HepG2 (cell line): ENCODE data around the gene BRAF. TPM values are rescaled to one million over a fixed set of nuclear protein-coding genes. Genes with fewer than 3 reads are reported as not detected.

ENCODE experiments used
- ATAC-seq: fragments of 200-7000 bp; cut with Tn5 transposase; 3 replicates; pipeline ENCODE4 v1.9.1; 2020; ENCODE audit warnings: mild to moderate bottlenecking, moderate library complexity
- BruUV-seq: library from RNA; stranded (reverse); fragments of 400-500 nt; replicated peaks from 2 replicates; lab custom pipeline; 2021; lab: Mats Ljungman, UMichigan
- CTCF ChIA-PET: fragments of 300-600 bp; formaldehyde crosslinking; extraction: SDS; loops from one replicate; lab custom pipeline; 2021; ENCODE audit warnings: low total read pairs, inconsistent platforms, low intra/inter-chr PET ratio; lab: Yijun Ruan, JAX
- POLR2A ChIA-PET: fragments of 350-600 bp; sonication (Branson Sonifier 250); formaldehyde crosslinking; loops from one replicate; lab custom pipeline; 2020; ENCODE audit warnings: antibody characterized with exemption, inconsistent platforms; lab: Yijun Ruan, JAX
- DNase-seq: peaks from one replicate; pipeline ENCODE4 v3.0.0-alpha.2; 2015; ENCODE audit warnings: low spot score
- FAIRE-seq: peaks from 3 replicates; lab custom pipeline; 2011; peaks lifted over from hg19 to GRCh38; lab: Jason Lieb, UNC
- H2AFZ ChIP-seq: one replicate; pipeline ENCODE4 v1.6.1; 2011; ENCODE audit warnings: low read length, inconsistent platforms
- H3K27ac ChIP-seq: fragments of 300-600 bp; 3 replicates; pipeline ENCODE4 v1.8.0; 2011; ENCODE audit warnings: mixed run types, mild to moderate bottlenecking, mixed read lengths, low read length, inconsistent platforms; ENCODE audit not compliant: insufficient read depth; ENCODE audit errors: extremely low read length
- H3K27me3 ChIP-seq, 2 experiments: fragments of 200-600 bp in 1 of 2; 2 replicates in 1 of 2; 3 replicates in 1 of 2; pipeline versions ENCODE4 v1.6.0 to v1.8.0; 2011; ENCODE audit warnings: low read length in 2 of 2, mild to moderate bottlenecking in 2 of 2, moderate library complexity in 2 of 2, inconsistent platforms in 1 of 2; ENCODE audit not compliant: insufficient read depth in 2 of 2, control insufficient read depth in 1 of 2
- H3K36me3 ChIP-seq, 2 experiments: fragments of 200-600 bp in 1 of 2; replicated peaks in 1 of 2; 2 replicates in 1 of 2; 3 replicates in 1 of 2; pipeline versions ENCODE4 v1.5.1 to v1.8.0; 2011; ENCODE audit warnings: low read length in 2 of 2, inconsistent platforms in 1 of 2; ENCODE audit not compliant: insufficient read depth in 2 of 2, control insufficient read depth in 1 of 2
- H3K4me1 ChIP-seq: 2 replicates; pipeline ENCODE4 v1.5.1; 2012; ENCODE audit warnings: low read length, inconsistent platforms; ENCODE audit not compliant: insufficient read depth
- H3K4me2 ChIP-seq: 2 replicates; pipeline ENCODE4 v1.6.0; 2011; ENCODE audit warnings: low read depth, low read length, inconsistent platforms
- H3K4me3 ChIP-seq, 3 experiments: fragments of 200-600 bp in 1 of 3; sonication (generic), shearing (Covaris generic) in 1 of 3; replicated peaks in 1 of 3; 2 replicates each; pipeline ENCODE4 v1.5.1; 2011 to 2016; ENCODE audit warnings: low read length in 3 of 3, inconsistent platforms in 2 of 3, low read depth in 2 of 3, mild to moderate bottlenecking in 2 of 3, control low read depth in 1 of 3, mixed read lengths in 1 of 3; ENCODE audit not compliant: insufficient read depth in 1 of 3
- H3K79me2 ChIP-seq: one replicate; pipeline ENCODE4 v1.6.1; 2011; ENCODE audit warnings: low read length, inconsistent platforms; ENCODE audit not compliant: insufficient read depth
- H3K9ac ChIP-seq: 2 replicates; pipeline ENCODE4 v1.6.0; 2011; ENCODE audit warnings: mild to moderate bottlenecking, low read depth, low read length, inconsistent platforms; ENCODE audit not compliant: insufficient read depth
- H3K9me3 ChIP-seq: 2 replicates; pipeline ENCODE4 v1.5.1; 2012; ENCODE audit warnings: mild to moderate bottlenecking, low read length
- H4K20me1 ChIP-seq: 2 replicates; pipeline ENCODE4 v1.6.0; 2011; ENCODE audit warnings: inconsistent platforms, mild to moderate bottlenecking, low read length, moderate library complexity; ENCODE audit not compliant: insufficient read depth
- ATM ChIP-seq: fragments of 450-650 bp; IDR thresholded peaks from 2 replicates; pipeline ENCODE4 v1.7.1; 2017; ENCODE audit warnings: mild to moderate bottlenecking, borderline replicate concordance
- CBX2 ChIP-seq, 2 experiments: fragments of 200-600 bp in 1 of 2; sonication (generic); formaldehyde crosslinking in 1 of 2; IDR thresholded peaks; 2 replicates each; pipeline versions ENCODE4 v1.7.0 to v1.8.1; 2018 to 2022; ENCODE audit warnings: low read depth in 2 of 2, low read length in 1 of 2, mild to moderate bottlenecking in 1 of 2, missing genetic modification reagents in 1 of 2
- GABPB1 ChIP-seq: IDR thresholded peaks from 2 replicates; pipeline ENCODE4 v1.6.1; 2016; ENCODE audit warnings: mild to moderate bottlenecking, missing genetic modification reagents, moderate library complexity, missing compliant biosample characterization
- PAF1 ChIP-seq: IDR thresholded peaks from 2 replicates; pipeline ENCODE4 v1.6.1; 2016; ENCODE audit warnings: missing genetic modification reagents, missing compliant biosample characterization
- SETDB1 ChIP-seq: sonication (generic); formaldehyde crosslinking; IDR thresholded peaks from 2 replicates; pipeline ENCODE4 v1.5.1; 2020; ENCODE audit warnings: missing genetic modification reagents, mild to moderate bottlenecking, borderline replicate concordance
- SRF ChIP-seq: IDR thresholded peaks from 2 replicates; pipeline ENCODE4 v1.6.1; 2011; ENCODE audit warnings: mild to moderate bottlenecking, low read depth, low read length, moderate library complexity
- ZNF251 ChIP-seq: sonication (generic); formaldehyde crosslinking; IDR thresholded peaks from 2 replicates; pipeline ENCODE4 v1.9.0; 2021; ENCODE audit warnings: mild to moderate bottlenecking, missing genetic modification reagents
- WGBS: methylation state at CpG from one replicate; pipeline ENCODE4 v1.1.6; 2017; ENCODE audit warnings: low lambda C conversion rate; 5-methylcytosine and 5-hydroxymethylcytosine counted together
- in situ Hi-C: cut with HindIII; loops from 2 replicates; pipeline ENCODE4 v1.10.0; 2017; ENCODE audit warnings: low pct_unique_long_range_greater_than_20kb; ENCODE audit not compliant: extremely low pct_ligation_motif_present
- intact Hi-C: fragments of 100-400 bp; cut with micrococcal nuclease; formaldehyde crosslinking; loops from one replicate; pipeline ENCODE4 v1.10.0; 2022; ENCODE audit not compliant: unreplicated experiment
- polyA plus RNA-seq, 8 experiments: library from polyadenylated mRNA; depleted of rRNA in 3 of 8; stranded (reverse) in 7 of 8; unstranded in 1 of 8; fragments of >200 nt; fragmentation: Illumina TruSeq in 4 of 8; extraction: Trizol in 4 of 8; gene quantifications; 2 replicates each; pipeline versions ENCODE4 v1.2.1 to v1.2.3, GENCODE V29; 2011 to 2016; ENCODE audit warnings: low read depth in 4 of 8, missing spikeins in 1 of 8, mixed read lengths in 1 of 8; ENCODE audit not compliant: insufficient read depth in 1 of 8
- total RNA-seq, 5 experiments: library from RNA; depleted of rRNA; stranded (reverse); fragments of >200 nt; fragmentation: Illumina TruSeq; extraction: Trizol; gene quantifications; 2 replicates each; pipeline ENCODE4 v1.2.3, GENCODE V29; 2016; ENCODE audit warnings: low read depth in 1 of 5
- TF ChIP-seq, protein P1 (sequence below), 2 experiments: fragments of 450-650 bp in 1 of 2; sonication (generic) in 1 of 2; formaldehyde crosslinking in 1 of 2; IDR thresholded peaks; 2 replicates each; pipeline versions ENCODE4 v1.6.1 to v1.8.0; 2016 to 2022; ENCODE audit warnings: antibody characterized with exemption in 1 of 2, mild to moderate bottlenecking in 1 of 2, missing genetic modification reagents in 1 of 2
- TF ChIP-seq, protein P2 (sequence below): sonication (generic); formaldehyde crosslinking; IDR thresholded peaks from 2 replicates; pipeline ENCODE4 v1.4.0; 2020; ENCODE audit warnings: missing genetic modification reagents
- TF ChIP-seq, protein P3 (sequence below): sonication (generic); formaldehyde crosslinking; IDR thresholded peaks from 2 replicates; pipeline ENCODE4 v1.4.0; 2020; ENCODE audit warnings: missing genetic modification reagents, borderline replicate concordance

Gene BRAF
- total and polyA plus RNA-seq, 2 of the 13 experiments (the other 11 are each of a cell fraction or from before 2014, with no cell fraction given) = 12.5 to 13.4 TPM

DNA sequence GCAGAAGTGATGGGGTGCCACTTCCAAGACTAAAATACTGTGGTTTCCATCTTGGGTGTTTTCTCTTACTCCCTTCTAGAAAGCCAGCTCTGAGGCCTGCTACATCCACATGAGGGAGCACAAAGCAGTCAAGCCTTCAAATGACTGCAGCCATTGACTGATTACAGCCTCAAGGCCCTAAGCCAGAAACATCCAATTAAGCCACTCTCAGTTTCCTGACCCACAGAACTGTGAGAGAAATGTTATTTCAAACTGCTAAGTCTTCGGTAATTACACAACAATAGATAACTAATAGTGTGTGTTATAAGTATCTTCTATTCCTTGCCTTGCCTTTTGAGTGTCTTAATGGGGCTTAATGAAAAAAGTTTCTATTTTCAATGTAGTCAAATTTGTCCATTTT lies 24.8 kb downstream of the BRAF start:
- FAIRE-seq (no peak), ATAC-seq (peak; percentile 56; the same call in 2 of the 3 replicates), DNase-seq (peak; percentile 5)
- no peak overlapping the region for H3K4me3 ChIP-seq
- H4K20me1 ChIP-seq = peaks cover 3% of the 10 kb centered on the region; the same call in 1 of the 2 replicates
- no peak overlapping the region for H3K4me2 ChIP-seq
- POLR2A ChIA-PET = no interaction called here
- H3K9me3 ChIP-seq = no peaks in the 10 kb centered on the region
- peaks cover 58% of the 10 kb centered on the region for H3K79me2 ChIP-seq
- 89% methylated on average over 1 of the region's 1 CpG for WGBS
- no TSS peak for BruUV-seq
- H2AFZ ChIP-seq = no peak overlapping the region
- intact Hi-C loops (no loop called here), in situ Hi-C loops (no loop called here)
- no peak overlapping the region for H3K9ac ChIP-seq
- peaks cover 22% of the 10 kb centered on the region for H3K4me1 ChIP-seq
- H3K27ac ChIP-seq = no peak overlapping the region
- no peaks in the 10 kb centered on the region for H3K27me3 ChIP-seq
- H3K36me3 ChIP-seq = no peaks in the 10 kb centered on the region; a peak in 1 of 5 replicates
- CTCF ChIA-PET = no interaction called here
- TF ChIP-seq ZNF251 (CRISPR knock-in tag) = no peak
- TF ChIP-seq GABPB1 = no peak
- TF ChIP-seq ATM = no peak
- TF ChIP-seq, protein P1, sequence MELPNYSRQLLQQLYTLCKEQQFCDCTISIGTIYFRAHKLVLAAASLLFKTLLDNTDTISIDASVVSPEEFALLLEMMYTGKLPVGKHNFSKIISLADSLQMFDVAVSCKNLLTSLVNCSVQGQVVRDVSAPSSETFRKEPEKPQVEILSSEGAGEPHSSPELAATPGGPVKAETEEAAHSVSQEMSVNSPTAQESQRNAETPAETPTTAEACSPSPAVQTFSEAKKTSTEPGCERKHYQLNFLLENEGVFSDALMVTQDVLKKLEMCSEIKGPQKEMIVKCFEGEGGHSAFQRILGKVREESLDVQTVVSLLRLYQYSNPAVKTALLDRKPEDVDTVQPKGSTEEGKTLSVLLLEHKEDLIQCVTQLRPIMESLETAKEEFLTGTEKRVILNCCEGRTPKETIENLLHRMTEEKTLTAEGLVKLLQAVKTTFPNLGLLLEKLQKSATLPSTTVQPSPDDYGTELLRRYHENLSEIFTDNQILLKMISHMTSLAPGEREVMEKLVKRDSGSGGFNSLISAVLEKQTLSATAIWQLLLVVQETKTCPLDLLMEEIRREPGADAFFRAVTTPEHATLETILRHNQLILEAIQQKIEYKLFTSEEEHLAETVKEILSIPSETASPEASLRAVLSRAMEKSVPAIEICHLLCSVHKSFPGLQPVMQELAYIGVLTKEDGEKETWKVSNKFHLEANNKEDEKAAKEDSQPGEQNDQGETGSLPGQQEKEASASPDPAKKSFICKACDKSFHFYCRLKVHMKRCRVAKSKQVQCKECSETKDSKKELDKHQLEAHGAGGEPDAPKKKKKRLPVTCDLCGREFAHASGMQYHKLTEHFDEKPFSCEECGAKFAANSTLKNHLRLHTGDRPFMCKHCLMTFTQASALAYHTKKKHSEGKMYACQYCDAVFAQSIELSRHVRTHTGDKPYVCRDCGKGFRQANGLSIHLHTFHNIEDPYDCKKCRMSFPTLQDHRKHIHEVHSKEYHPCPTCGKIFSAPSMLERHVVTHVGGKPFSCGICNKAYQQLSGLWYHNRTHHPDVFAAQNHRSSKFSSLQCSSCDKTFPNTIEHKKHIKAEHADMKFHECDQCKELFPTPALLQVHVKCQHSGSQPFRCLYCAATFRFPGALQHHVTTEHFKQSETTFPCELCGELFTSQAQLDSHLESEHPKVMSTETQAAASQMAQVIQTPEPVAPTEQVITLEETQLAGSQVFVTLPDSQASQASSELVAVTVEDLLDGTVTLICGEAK (IDR thresholded peaks at IDR 0.05) = no peak
- TF ChIP-seq, protein P1 (CRISPR knock-in tag; IDR thresholded peaks at IDR 0.05) = no peak
- TF ChIP-seq, protein P2, sequence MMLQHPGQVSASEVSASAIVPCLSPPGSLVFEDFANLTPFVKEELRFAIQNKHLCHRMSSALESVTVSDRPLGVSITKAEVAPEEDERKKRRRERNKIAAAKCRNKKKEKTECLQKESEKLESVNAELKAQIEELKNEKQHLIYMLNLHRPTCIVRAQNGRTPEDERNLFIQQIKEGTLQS (CRISPR knock-in tag) = no peak
- TF ChIP-seq, protein P3, sequence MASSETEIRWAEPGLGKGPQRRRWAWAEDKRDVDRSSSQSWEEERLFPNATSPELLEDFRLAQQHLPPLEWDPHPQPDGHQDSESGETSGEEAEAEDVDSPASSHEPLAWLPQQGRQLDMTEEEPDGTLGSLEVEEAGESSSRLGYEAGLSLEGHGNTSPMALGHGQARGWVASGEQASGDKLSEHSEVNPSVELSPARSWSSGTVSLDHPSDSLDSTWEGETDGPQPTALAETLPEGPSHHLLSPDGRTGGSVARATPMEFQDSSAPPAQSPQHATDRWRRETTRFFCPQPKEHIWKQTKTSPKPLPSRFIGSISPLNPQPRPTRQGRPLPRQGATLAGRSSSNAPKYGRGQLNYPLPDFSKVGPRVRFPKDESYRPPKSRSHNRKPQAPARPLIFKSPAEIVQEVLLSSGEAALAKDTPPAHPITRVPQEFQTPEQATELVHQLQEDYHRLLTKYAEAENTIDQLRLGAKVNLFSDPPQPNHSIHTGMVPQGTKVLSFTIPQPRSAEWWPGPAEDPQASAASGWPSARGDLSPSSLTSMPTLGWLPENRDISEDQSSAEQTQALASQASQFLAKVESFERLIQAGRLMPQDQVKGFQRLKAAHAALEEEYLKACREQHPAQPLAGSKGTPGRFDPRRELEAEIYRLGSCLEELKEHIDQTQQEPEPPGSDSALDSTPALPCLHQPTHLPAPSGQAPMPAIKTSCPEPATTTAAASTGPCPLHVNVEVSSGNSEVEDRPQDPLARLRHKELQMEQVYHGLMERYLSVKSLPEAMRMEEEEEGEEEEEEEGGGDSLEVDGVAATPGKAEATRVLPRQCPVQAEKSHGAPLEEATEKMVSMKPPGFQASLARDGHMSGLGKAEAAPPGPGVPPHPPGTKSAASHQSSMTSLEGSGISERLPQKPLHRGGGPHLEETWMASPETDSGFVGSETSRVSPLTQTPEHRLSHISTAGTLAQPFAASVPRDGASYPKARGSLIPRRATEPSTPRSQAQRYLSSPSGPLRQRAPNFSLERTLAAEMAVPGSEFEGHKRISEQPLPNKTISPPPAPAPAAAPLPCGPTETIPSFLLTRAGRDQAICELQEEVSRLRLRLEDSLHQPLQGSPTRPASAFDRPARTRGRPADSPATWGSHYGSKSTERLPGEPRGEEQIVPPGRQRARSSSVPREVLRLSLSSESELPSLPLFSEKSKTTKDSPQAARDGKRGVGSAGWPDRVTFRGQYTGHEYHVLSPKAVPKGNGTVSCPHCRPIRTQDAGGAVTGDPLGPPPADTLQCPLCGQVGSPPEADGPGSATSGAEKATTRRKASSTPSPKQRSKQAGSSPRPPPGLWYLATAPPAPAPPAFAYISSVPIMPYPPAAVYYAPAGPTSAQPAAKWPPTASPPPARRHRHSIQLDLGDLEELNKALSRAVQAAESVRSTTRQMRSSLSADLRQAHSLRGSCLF (CRISPR knock-in tag) = no peak
- no peak for TF ChIP-seq CBX2 (IDR thresholded peaks at IDR 0.05; ENCODE audit: low read depth, low read length)
- no peak for TF ChIP-seq CBX2 (CRISPR knock-in tag; IDR thresholded peaks at IDR 0.05; ENCODE audit: low read depth)
- TF ChIP-seq SETDB1 = no peak
- no peak for TF ChIP-seq PAF1 (CRISPR knock-in tag)
- TF ChIP-seq SRF = no peak
